ENCODE data around the gene ERMN.
A peak's percentile ranks its signal among the peaks of the same experiment; 100 is the strongest.

The ERMN gene

GRCh38 chr2:157327621-157328500 is 2.2 kb upstream of the ERMN start:
- DNase-seq, result peak; percentile 89

GRCh38 chr2:157327200-157327599 is 1.6 kb upstream of the ERMN start:
- DNase-seq, result no peak

- DNase-seq, result no peak
These were observed 1.1 kb upstream of the ERMN start for GRCh38 chr2:157326698-157327097.

- DNase-seq, result no peak
These were observed 1.2 kb downstream of the ERMN start for GRCh38 chr2:157324331-157324843.

GRCh38 chr2:157322432-157322831 is 3.2 kb downstream of the ERMN start:
- DNase-seq, result no peak

GRCh38 chr2:157321466-157321865 is 4.2 kb downstream of the ERMN start:
- DNase-seq, result no peak

- DNase-seq, result no peak
These were observed 5.2 kb downstream of the ERMN start for GRCh38 chr2:157320409-157320808.

- DNase-seq, result no peak
These were observed 5.8 kb downstream of the ERMN start for GRCh38 chr2:157319795-157320194.

GRCh38 chr2:157318884-157319283 is 6.7 kb downstream of the ERMN start:
- no peak for DNase-seq

GRCh38 chr2:157315901-157316300 is 9.7 kb downstream of the ERMN start:
- no peak for DNase-seq

- no peak for DNase-seq
These were observed 12.6 kb downstream of the ERMN start for GRCh38 chr2:157312866-157313486.

GRCh38 chr2:157311706-157312105 is 13.9 kb downstream of the ERMN start:
- DNase-seq, result no peak

- DNase-seq, result no peak
These were observed 15.7 kb downstream of the ERMN start for GRCh38 chr2:157309878-157310277.

GRCh38 chr2:157307021-157307420 is 18.6 kb downstream of the ERMN start:
- no peak for DNase-seq

- DNase-seq, result no peak
These were observed 19.9 kb downstream of the ERMN start for GRCh38 chr2:157305723-157306110.

GRCh38 chr2:157304811-157305722 is 20.6 kb downstream of the ERMN start:
- no peak for DNase-seq

GRCh38 chr2:157303612-157304011 is 22.0 kb downstream of the ERMN start:
- no peak for DNase-seq

- DNase-seq, result peak; percentile 20
These were observed 23.0 kb downstream of the ERMN start for GRCh38 chr2:157302492-157303099.

- DNase-seq, result no peak
These were observed 24.3 kb downstream of the ERMN start for GRCh38 chr2:157301307-157301706.

GRCh38 chr2:157296958-157297357 is 28.7 kb downstream of the ERMN start:
- no peak for DNase-seq

GRCh38 chr2:157296490-157296889 is 29.1 kb downstream of the ERMN start:
- no peak for DNase-seq

- DNase-seq, result no peak
These were observed 32.8 kb downstream of the ERMN start for GRCh38 chr2:157292853-157293252.

- DNase-seq, result no peak
These were observed 34.6 kb downstream of the ERMN start for GRCh38 chr2:157291018-157291417.

Measured in activated T-cell treated with anti-CD3 and anti-CD28 coated beads, Interleukin-2, amount 50 U/mL, for 1 hour (primary cell).